ENCODE data around the gene PSMD2.

PSMD2 gene

DNA sequence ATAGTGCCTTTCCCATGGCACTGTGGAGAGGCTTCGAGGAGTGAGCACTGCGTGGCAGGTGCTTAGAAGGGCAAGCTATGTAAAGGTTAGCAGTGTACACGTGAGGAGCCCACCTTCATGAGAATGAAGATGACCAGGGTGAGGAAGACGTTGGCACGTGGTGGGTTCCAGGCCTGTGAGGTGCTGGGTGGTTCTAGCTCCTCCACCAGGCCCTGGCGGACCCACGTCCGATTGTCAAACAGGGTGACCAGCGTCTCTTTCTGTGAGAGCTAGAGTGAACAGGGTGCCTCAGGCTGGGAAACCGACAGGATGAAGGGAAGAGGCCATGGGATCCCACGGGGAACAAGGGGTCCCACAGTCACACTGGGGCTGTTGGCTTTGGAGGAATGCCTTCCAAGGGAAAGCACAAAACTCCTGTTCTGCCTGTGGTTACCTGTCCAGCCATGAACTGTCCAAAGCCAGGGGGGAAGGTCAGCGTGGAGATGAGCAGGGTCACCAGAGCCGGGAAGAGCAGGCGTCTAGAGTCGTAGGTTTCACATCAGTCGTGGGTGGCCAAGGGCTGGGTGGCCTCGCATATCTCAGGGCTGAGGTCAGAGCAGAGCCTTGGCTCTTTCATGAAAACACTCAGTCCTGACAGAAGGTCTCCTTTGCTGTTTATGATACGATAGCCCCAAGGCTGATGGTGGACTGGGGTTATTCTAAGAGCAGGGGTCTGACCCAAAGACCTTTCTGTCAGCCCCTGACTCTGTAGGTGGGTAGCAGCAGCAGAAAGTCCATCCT lies 56.4 kb downstream of the PSMD2 start:
- DNase-seq (ENCODE audit: insufficient read length, low spot score) (no peak), FAIRE-seq (no peak)
- TF ChIP-seq POLR2A (IDR thresholded peaks at IDR 0.05; ENCODE audit: low read depth, low read length): no peak

DNA sequence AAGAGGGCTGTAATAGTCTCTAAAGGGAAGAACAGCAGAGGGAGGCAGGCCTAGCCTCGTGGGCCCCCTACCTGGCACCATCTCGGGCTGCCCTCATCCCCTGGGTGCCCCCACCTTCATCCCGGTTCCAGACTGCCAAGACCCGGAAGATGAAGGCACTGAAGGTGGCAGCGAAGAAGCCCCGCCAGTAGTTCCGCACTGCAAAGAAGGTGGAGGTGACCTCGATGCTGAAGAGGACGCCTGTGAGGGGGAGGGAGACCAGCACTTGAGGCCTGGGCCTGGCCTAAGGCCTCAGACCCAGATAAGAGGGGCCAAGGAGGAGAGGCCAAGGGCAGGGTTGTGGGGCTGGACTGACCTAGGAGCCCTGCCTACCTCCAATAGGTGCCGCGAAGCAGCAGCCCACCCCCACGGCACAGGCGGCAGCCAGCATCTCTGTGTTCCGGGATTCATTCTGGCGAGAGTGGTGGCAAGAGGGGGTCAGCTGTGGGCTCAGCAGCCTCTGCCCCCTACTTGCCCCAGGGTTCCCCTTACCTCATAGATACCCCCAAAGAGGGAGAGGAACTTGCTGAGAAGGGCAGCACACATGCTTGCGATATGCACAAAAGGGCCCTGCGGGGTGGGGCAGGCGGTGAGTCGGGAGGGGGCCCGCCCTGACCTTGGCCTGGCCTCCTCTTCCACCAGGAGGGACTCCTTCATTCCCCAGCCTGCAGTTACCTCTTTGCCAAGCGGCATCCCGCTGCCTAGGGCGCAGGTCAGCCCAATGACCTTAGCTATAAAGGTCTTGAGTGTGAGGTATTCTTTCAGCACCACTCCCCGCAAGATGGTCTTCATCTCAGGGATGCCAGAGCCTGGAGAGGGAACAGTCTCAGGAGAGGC lies 58.4 kb downstream of the PSMD2 start:
- FAIRE-seq: no peak
- no peak for DNase-seq (ENCODE audit: insufficient read length, low spot score)
- TF ChIP-seq POLR2A (IDR thresholded peaks at IDR 0.05; ENCODE audit: low read depth, low read length): no peak

DNA sequence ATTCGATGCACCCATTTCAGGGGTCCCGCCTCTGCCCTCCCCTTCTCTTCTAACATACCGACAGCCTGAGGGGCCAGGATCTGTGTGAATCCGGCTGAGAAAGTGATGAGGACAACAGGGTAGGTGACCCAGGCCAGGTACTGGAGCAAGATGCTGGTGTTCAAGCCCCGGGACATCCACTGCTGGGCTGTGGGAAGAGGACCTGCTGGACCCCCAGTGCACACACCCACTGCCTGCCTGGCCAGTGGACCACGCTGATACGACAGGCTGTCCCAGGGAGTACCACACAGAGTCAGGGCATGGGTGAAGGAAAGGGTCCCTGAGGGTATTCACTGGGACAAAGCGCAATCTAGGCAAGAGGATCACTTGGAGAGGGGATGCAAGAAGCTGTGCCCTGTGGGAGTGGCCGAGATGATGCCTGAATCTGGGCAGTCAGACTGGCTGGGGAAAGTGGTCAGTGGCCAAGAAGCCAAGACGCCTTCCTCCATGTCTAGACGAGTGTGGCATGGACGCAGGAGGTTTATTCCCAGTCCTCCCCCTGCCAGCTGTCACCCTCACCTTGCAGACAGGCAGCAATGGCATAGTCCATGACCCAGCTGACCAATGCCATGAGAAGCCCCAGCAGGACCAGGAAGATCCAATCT lies 59.2 kb downstream of the PSMD2 start:
- DNase-seq (ENCODE audit: insufficient read length, low spot score) (no peak), FAIRE-seq (no peak)
- TF ChIP-seq POLR2A (IDR thresholded peaks at IDR 0.05; ENCODE audit: low read depth, low read length): no peak

All from H54 (cell line).